HepG2 (cell line): ENCODE results near the gene UQCR10. TPM values are rescaled to one million over a fixed set of nuclear protein-coding genes. Genes with fewer than 3 reads are reported as not detected.

ENCODE experiments used
- ATAC-seq: fragments of 200-7000 bp; cut with Tn5 transposase; 3 replicates; pipeline ENCODE4 v1.9.1; 2020; ENCODE audit warnings: mild to moderate bottlenecking, moderate library complexity
- BruUV-seq: library from RNA; stranded (reverse); fragments of 400-500 nt; replicated peaks from 2 replicates; lab custom pipeline; 2021; lab: Mats Ljungman, UMichigan
- CTCF ChIA-PET: fragments of 300-600 bp; formaldehyde crosslinking; extraction: SDS; loops from one replicate; lab custom pipeline; 2021; ENCODE audit warnings: low total read pairs, inconsistent platforms, low intra/inter-chr PET ratio; lab: Yijun Ruan, JAX
- POLR2A ChIA-PET: fragments of 350-600 bp; sonication (Branson Sonifier 250); formaldehyde crosslinking; loops from one replicate; lab custom pipeline; 2020; ENCODE audit warnings: antibody characterized with exemption, inconsistent platforms; lab: Yijun Ruan, JAX
- DNase-seq: peaks from one replicate; pipeline ENCODE4 v3.0.0-alpha.2; 2015; ENCODE audit warnings: low spot score
- FAIRE-seq: peaks from 3 replicates; lab custom pipeline; 2011; peaks lifted over from hg19 to GRCh38; lab: Jason Lieb, UNC
- H2AFZ ChIP-seq: one replicate; pipeline ENCODE4 v1.6.1; 2011; ENCODE audit warnings: low read length, inconsistent platforms
- H3K27ac ChIP-seq: fragments of 300-600 bp; 3 replicates; pipeline ENCODE4 v1.8.0; 2011; ENCODE audit warnings: mixed run types, mild to moderate bottlenecking, mixed read lengths, low read length, inconsistent platforms; ENCODE audit not compliant: insufficient read depth; ENCODE audit errors: extremely low read length
- H3K27me3 ChIP-seq, 2 experiments: fragments of 200-600 bp in 1 of 2; 2 replicates in 1 of 2; 3 replicates in 1 of 2; pipeline versions ENCODE4 v1.6.0 to v1.8.0; 2011; ENCODE audit warnings: low read length in 2 of 2, mild to moderate bottlenecking in 2 of 2, moderate library complexity in 2 of 2, inconsistent platforms in 1 of 2; ENCODE audit not compliant: insufficient read depth in 2 of 2, control insufficient read depth in 1 of 2
- H3K36me3 ChIP-seq, 2 experiments: fragments of 200-600 bp in 1 of 2; replicated peaks in 1 of 2; 2 replicates in 1 of 2; 3 replicates in 1 of 2; pipeline versions ENCODE4 v1.5.1 to v1.8.0; 2011; ENCODE audit warnings: low read length in 2 of 2, inconsistent platforms in 1 of 2; ENCODE audit not compliant: insufficient read depth in 2 of 2, control insufficient read depth in 1 of 2
- H3K4me1 ChIP-seq: 2 replicates; pipeline ENCODE4 v1.5.1; 2012; ENCODE audit warnings: low read length, inconsistent platforms; ENCODE audit not compliant: insufficient read depth
- H3K4me2 ChIP-seq: 2 replicates; pipeline ENCODE4 v1.6.0; 2011; ENCODE audit warnings: low read depth, low read length, inconsistent platforms
- H3K4me3 ChIP-seq, 3 experiments: fragments of 200-600 bp in 1 of 3; sonication (generic), shearing (Covaris generic) in 1 of 3; replicated peaks in 1 of 3; 2 replicates each; pipeline ENCODE4 v1.5.1; 2011 to 2016; ENCODE audit warnings: low read length in 3 of 3, inconsistent platforms in 2 of 3, low read depth in 2 of 3, mild to moderate bottlenecking in 2 of 3, control low read depth in 1 of 3, mixed read lengths in 1 of 3; ENCODE audit not compliant: insufficient read depth in 1 of 3
- H3K79me2 ChIP-seq: one replicate; pipeline ENCODE4 v1.6.1; 2011; ENCODE audit warnings: low read length, inconsistent platforms; ENCODE audit not compliant: insufficient read depth
- H3K9ac ChIP-seq: 2 replicates; pipeline ENCODE4 v1.6.0; 2011; ENCODE audit warnings: mild to moderate bottlenecking, low read depth, low read length, inconsistent platforms; ENCODE audit not compliant: insufficient read depth
- H3K9me3 ChIP-seq: 2 replicates; pipeline ENCODE4 v1.5.1; 2012; ENCODE audit warnings: mild to moderate bottlenecking, low read length
- H4K20me1 ChIP-seq: 2 replicates; pipeline ENCODE4 v1.6.0; 2011; ENCODE audit warnings: inconsistent platforms, mild to moderate bottlenecking, low read length, moderate library complexity; ENCODE audit not compliant: insufficient read depth
- MEIS1 ChIP-seq: sonication (generic); formaldehyde crosslinking; IDR thresholded peaks from 2 replicates; pipeline ENCODE4 v1.9.0; 2021; ENCODE audit warnings: mild to moderate bottlenecking, missing genetic modification reagents, moderate library complexity, borderline replicate concordance
- NONO ChIP-seq, 2 experiments: fragments of 450-650 bp in 1 of 2; sonication (generic) in 1 of 2; formaldehyde crosslinking in 1 of 2; IDR thresholded peaks in 1 of 2; conservative IDR thresholded peaks in 1 of 2; 2 replicates each; pipeline versions ENCODE4 v1.6.1 to v1.8.0; 2017 to 2022; ENCODE audit warnings: mild to moderate bottlenecking in 1 of 2, missing genetic modification reagents in 1 of 2, moderate library complexity in 1 of 2
- SP5 ChIP-seq: IDR thresholded peaks from 2 replicates; pipeline ENCODE4 v1.6.1; 2016; ENCODE audit warnings: low read depth, borderline replicate concordance
- TEAD3 ChIP-seq: optimal IDR thresholded peaks from 2 replicates; pipeline ENCODE3; 2016; ENCODE audit warnings: borderline replicate concordance
- WGBS: methylation state at CpG from one replicate; pipeline ENCODE4 v1.1.6; 2017; ENCODE audit warnings: low lambda C conversion rate; 5-methylcytosine and 5-hydroxymethylcytosine counted together
- in situ Hi-C: cut with HindIII; loops from 2 replicates; pipeline ENCODE4 v1.10.0; 2017; ENCODE audit warnings: low pct_unique_long_range_greater_than_20kb; ENCODE audit not compliant: extremely low pct_ligation_motif_present
- intact Hi-C: fragments of 100-400 bp; cut with micrococcal nuclease; formaldehyde crosslinking; loops from one replicate; pipeline ENCODE4 v1.10.0; 2022; ENCODE audit not compliant: unreplicated experiment
- polyA plus RNA-seq, 8 experiments: library from polyadenylated mRNA; depleted of rRNA in 3 of 8; stranded (reverse) in 7 of 8; unstranded in 1 of 8; fragments of >200 nt; fragmentation: Illumina TruSeq in 4 of 8; extraction: Trizol in 4 of 8; gene quantifications; 2 replicates each; pipeline versions ENCODE4 v1.2.1 to v1.2.3, GENCODE V29; 2011 to 2016; ENCODE audit warnings: low read depth in 4 of 8, missing spikeins in 1 of 8, mixed read lengths in 1 of 8; ENCODE audit not compliant: insufficient read depth in 1 of 8
- total RNA-seq, 5 experiments: library from RNA; depleted of rRNA; stranded (reverse); fragments of >200 nt; fragmentation: Illumina TruSeq; extraction: Trizol; gene quantifications; 2 replicates each; pipeline ENCODE4 v1.2.3, GENCODE V29; 2016; ENCODE audit warnings: low read depth in 1 of 5
- TF ChIP-seq, protein P1 (sequence below): sonication (generic); formaldehyde crosslinking; IDR thresholded peaks from 2 replicates; pipeline ENCODE4 v1.8.1; 2023; ENCODE audit warnings: mild to moderate bottlenecking, missing genetic modification reagents
- TF ChIP-seq, protein P2 (sequence below): sonication (generic); formaldehyde crosslinking; conservative IDR thresholded peaks from 2 replicates; pipeline ENCODE4 v1.8.0; 2022; ENCODE audit warnings: mild to moderate bottlenecking, moderate library complexity, missing genetic modification reagents
- TF ChIP-seq, protein P3 (sequence below): sonication (generic); formaldehyde crosslinking; IDR thresholded peaks from 2 replicates; pipeline ENCODE4 v1.5.1; 2020; ENCODE audit warnings: mild to moderate bottlenecking, missing genetic modification reagents, moderate library complexity
- TF ChIP-seq, protein P4 (sequence below): sonication (generic); formaldehyde crosslinking; IDR thresholded peaks from 2 replicates; pipeline ENCODE4 v1.4.0; 2020; ENCODE audit warnings: mild to moderate bottlenecking, missing genetic modification reagents, borderline replicate concordance

Gene UQCR10
- total and polyA plus RNA-seq, 2 of the 13 experiments (the other 11 are each of a cell fraction or from before 2014, with no cell fraction given) = 225 to 232 TPM

DNA sequence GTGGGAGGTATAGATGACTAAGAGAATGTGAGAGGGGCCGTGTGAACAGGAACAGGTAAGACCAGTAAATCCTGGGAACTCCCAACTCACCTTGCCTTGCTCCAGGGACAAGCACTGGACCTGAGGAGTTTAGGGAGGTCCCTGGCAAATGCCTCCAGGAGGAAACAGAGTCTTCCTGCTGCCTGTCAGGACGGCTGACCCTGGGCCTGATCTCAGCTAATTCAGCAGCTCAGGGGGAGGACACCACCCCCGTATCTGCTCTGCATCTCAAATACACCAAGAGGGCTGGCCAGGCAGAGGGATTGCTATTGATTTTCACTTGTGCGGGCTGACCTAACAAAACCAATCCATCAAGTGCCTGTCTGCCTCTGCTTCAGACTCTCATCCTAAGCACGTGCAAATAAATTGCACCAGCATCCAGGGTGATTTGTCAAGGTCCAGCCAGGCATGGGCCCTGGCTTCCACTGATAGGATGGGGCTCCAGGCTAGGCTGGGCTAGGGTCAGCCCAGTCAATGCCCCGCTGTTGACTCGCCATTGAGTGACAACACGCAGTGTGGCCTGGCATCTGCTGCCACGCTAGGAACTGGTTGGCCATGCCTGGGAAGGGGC, 20.3 kb downstream of the UQCR10 start:
- WGBS = 77% methylated on average over 5 of the region's 9 CpGs
- no peak overlapping the region for H3K4me3 ChIP-seq
- FAIRE-seq (no peak), ATAC-seq (peak; percentile 79), DNase-seq (peak; percentile 59)
- no peak overlapping the region for H2AFZ ChIP-seq
- no peaks in the 10 kb centered on the region for H3K9me3 ChIP-seq
- no peaks in the 10 kb centered on the region for H3K27me3 ChIP-seq
- POLR2A ChIA-PET = no interaction called here
- CTCF ChIA-PET = no interaction called here
- BruUV-seq = no TSS peak
- peaks cover 54% of the 10 kb centered on the region for H3K4me1 ChIP-seq
- H3K27ac ChIP-seq = no peak overlapping the region
- peaks cover 20 to 41% of the 10 kb centered on the region in 2 experiments for H3K36me3 ChIP-seq
- H3K79me2 ChIP-seq = no peaks in the 10 kb centered on the region
- no peak overlapping the region for H3K4me2 ChIP-seq
- in situ Hi-C loops (no loop called here), intact Hi-C loops (no loop called here)
- H3K9ac ChIP-seq = no peak overlapping the region
- no peaks in the 10 kb centered on the region for H4K20me1 ChIP-seq
- TF ChIP-seq, protein P1, sequence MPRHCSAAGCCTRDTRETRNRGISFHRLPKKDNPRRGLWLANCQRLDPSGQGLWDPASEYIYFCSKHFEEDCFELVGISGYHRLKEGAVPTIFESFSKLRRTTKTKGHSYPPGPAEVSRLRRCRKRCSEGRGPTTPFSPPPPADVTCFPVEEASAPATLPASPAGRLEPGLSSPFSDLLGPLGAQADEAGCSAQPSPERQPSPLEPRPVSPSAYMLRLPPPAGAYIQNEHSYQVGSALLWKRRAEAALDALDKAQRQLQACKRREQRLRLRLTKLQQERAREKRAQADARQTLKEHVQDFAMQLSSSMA (CRISPR knock-in tag) = no peak
- TF ChIP-seq, protein P2, sequence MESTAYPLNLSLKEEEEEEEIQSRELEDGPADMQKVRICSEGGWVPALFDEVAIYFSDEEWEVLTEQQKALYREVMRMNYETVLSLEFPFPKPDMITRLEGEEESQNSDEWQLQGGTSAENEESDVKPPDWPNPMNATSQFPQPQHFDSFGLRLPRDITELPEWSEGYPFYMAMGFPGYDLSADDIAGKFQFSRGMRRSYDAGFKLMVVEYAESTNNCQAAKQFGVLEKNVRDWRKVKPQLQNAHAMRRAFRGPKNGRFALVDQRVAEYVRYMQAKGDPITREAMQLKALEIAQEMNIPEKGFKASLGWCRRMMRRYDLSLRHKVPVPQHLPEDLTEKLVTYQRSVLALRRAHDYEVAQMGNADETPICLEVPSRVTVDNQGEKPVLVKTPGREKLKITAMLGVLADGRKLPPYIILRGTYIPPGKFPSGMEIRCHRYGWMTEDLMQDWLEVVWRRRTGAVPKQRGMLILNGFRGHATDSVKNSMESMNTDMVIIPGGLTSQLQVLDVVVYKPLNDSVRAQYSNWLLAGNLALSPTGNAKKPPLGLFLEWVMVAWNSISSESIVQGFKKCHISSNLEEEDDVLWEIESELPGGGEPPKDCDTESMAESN (CRISPR knock-in tag) = no peak
- TF ChIP-seq MEIS1 = 0 out of 2 replicates have a peak, but pooled peaks have one; percentile 46
- TF ChIP-seq, protein P3, sequence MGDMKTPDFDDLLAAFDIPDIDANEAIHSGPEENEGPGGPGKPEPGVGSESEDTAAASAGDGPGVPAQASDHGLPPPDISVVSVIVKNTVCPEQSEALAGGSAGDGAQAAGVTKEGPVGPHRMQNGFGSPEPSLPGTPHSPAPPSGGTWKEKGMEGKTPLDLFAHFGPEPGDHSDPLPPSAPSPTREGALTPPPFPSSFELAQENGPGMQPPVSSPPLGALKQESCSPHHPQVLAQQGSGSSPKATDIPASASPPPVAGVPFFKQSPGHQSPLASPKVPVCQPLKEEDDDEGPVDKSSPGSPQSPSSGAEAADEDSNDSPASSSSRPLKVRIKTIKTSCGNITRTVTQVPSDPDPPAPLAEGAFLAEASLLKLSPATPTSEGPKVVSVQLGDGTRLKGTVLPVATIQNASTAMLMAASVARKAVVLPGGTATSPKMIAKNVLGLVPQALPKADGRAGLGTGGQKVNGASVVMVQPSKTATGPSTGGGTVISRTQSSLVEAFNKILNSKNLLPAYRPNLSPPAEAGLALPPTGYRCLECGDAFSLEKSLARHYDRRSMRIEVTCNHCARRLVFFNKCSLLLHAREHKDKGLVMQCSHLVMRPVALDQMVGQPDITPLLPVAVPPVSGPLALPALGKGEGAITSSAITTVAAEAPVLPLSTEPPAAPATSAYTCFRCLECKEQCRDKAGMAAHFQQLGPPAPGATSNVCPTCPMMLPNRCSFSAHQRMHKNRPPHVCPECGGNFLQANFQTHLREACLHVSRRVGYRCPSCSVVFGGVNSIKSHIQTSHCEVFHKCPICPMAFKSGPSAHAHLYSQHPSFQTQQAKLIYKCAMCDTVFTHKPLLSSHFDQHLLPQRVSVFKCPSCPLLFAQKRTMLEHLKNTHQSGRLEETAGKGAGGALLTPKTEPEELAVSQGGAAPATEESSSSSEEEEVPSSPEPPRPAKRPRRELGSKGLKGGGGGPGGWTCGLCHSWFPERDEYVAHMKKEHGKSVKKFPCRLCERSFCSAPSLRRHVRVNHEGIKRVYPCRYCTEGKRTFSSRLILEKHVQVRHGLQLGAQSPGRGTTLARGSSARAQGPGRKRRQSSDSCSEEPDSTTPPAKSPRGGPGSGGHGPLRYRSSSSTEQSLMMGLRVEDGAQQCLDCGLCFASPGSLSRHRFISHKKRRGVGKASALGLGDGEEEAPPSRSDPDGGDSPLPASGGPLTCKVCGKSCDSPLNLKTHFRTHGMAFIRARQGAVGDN = peak; percentile 46
- peak; percentile 38; the same call in 1 of the 2 replicates for TF ChIP-seq SP5 (CRISPR knock-in tag)
- TF ChIP-seq TEAD3 (CRISPR knock-in tag) = peak; percentile 10
- TF ChIP-seq NONO (IDR thresholded peaks at IDR 0.05) = no peak
- no peak for TF ChIP-seq NONO (CRISPR knock-in tag; conservative IDR thresholded peaks at IDR 0.05)
- TF ChIP-seq, protein P4, sequence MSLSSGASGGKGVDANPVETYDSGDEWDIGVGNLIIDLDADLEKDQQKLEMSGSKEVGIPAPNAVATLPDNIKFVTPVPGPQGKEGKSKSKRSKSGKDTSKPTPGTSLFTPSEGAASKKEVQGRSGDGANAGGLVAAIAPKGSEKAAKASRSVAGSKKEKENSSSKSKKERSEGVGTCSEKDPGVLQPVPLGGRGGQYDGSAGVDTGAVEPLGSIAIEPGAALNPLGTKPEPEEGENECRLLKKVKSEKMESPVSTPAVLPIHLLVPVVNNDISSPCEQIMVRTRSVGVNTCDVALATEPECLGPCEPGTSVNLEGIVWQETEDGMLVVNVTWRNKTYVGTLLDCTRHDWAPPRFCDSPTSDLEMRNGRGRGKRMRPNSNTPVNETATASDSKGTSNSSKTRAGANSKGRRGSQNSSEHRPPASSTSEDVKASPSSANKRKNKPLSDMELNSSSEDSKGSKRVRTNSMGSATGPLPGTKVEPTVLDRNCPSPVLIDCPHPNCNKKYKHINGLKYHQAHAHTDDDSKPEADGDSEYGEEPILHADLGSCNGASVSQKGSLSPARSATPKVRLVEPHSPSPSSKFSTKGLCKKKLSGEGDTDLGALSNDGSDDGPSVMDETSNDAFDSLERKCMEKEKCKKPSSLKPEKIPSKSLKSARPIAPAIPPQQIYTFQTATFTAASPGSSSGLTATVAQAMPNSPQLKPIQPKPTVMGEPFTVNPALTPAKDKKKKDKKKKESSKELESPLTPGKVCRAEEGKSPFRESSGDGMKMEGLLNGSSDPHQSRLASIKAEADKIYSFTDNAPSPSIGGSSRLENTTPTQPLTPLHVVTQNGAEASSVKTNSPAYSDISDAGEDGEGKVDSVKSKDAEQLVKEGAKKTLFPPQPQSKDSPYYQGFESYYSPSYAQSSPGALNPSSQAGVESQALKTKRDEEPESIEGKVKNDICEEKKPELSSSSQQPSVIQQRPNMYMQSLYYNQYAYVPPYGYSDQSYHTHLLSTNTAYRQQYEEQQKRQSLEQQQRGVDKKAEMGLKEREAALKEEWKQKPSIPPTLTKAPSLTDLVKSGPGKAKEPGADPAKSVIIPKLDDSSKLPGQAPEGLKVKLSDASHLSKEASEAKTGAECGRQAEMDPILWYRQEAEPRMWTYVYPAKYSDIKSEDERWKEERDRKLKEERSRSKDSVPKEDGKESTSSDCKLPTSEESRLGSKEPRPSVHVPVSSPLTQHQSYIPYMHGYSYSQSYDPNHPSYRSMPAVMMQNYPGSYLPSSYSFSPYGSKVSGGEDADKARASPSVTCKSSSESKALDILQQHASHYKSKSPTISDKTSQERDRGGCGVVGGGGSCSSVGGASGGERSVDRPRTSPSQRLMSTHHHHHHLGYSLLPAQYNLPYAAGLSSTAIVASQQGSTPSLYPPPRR = peak; percentile 41; the same call in 1 of the 2 replicates
